GM08714 (cell line): ENCODE measurements around the gene ABCC6.
"Not testable (repeated sequence)": the region's sequence is repeated elsewhere in the genome, so short reads cannot be mapped to it uniquely, and the experiment has no call there.

Source experiments
- H3K4me3 ChIP-seq: fragments of 200-500 bp; sonication (Bioruptor generic); 2 replicates; pipeline ENCODE4 v1.5.1; 2014; ENCODE audit warnings: mild to moderate bottlenecking, low read length, inconsistent platforms

ABCC6 gene

GRCh38 chr16:16223662-16224241, 458 bp upstream of the ABCC6 start:
- not testable (repeated sequence) for H3K4me3 ChIP-seq

- not testable (repeated sequence) for H3K4me3 ChIP-seq
Observed at GRCh38 chr16:16221382-16221781, 1.9 kb downstream of the ABCC6 start.

DNA sequence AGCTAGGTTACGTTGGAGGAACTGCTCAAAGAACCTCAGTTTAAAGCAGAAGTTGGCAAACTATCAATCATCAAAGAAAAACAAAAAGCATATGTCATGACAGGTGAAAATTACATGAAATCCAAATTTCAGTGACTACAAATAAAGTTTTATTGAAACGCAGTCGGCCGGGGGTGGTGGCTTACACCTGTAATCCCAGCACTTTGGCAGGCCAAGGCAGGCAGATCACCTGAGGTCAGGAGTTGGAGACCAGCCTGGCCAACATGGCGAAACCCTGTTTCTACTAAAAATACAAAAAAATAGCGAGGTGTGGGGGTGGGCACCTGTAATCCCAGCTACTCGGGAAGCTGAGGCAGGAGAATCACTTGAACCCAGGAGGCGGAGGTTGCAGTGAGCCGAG, 2.8 kb downstream of the ABCC6 start:
- not testable (repeated sequence) for H3K4me3 ChIP-seq

GRCh38 chr16:16218787-16219186, 4.5 kb downstream of the ABCC6 start:
- not testable (repeated sequence) for H3K4me3 ChIP-seq

- not testable (repeated sequence) for H3K4me3 ChIP-seq
Observed at GRCh38 chr16:16218349-16218748, 4.9 kb downstream of the ABCC6 start.

- not testable (repeated sequence) for H3K4me3 ChIP-seq
Observed at GRCh38 chr16:16213863-16214293, 9.4 kb downstream of the ABCC6 start.

DNA sequence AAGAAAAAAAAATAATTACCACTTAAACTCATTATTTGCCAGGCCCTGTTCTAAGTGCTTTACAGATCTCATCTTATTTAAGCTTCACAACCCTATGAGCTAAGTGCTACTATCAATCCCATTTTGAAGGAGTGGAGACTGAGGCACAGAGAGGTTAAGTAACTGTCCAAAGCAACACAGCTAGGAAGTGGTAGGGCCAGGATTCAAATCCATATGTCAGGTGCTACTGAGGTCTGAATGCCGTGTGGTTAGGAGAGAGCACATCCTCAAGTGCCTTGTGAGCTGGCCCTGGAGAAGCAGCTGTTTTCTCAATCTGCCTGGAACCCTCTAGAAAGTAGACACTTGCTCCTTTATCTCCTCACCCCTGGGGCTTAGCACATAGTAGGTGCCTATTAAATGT, 11.9 kb downstream of the ABCC6 start:
- H3K4me3 ChIP-seq = not testable (repeated sequence)

DNA sequence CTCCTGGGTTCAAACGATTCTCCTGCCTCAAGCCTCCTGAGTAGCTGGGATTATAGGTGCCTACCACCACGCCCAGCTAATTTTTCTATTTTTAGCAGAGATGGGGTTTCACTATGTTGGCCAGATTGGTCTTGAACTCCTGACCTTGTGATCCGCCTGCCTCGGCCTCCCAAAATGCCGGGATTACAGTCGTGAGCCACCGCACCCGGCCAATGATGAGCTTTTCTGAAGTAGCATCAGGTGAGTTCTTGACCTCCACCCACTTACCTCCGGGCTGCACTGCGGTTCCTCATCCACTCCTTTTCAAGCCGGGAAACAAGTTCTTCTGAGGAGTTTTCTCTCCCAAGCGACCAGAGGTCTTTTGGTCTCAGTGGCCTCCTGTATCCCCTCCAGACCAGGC, 14.8 kb downstream of the ABCC6 start:
- H3K4me3 ChIP-seq = not testable (repeated sequence)

GRCh38 chr16:16207787-16208334, 15.4 kb downstream of the ABCC6 start:
- H3K4me3 ChIP-seq = not testable (repeated sequence)

- not testable (repeated sequence) for H3K4me3 ChIP-seq
Observed at GRCh38 chr16:16207097-16207786, 16.1 kb downstream of the ABCC6 start.

GRCh38 chr16:16205864-16206263, 17.4 kb downstream of the ABCC6 start:
- H3K4me3 ChIP-seq = not testable (repeated sequence)

DNA sequence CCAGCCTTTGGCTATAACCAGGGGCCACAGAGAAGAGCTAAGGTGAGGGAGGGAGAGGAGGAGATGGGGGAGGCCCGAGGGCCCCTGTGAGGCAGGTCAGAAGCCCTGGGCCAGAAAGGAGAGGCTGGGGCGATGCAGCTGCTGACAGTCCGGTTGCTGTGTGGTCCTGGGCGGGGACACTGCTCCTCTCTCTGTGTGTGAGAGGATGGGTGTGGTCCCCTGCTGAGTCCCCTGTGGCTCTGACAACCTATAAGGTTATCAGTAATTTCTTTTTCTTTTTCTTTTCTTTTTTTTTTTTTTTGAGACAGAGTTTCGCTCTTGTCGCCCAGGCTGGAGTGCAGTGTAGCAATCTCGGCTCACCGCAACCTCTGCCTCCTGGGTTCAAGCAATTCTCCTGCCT, 18.7 kb downstream of the ABCC6 start:
- not testable (repeated sequence) for H3K4me3 ChIP-seq

GRCh38 chr16:16203494-16203893, 19.8 kb downstream of the ABCC6 start:
- H3K4me3 ChIP-seq = not testable (repeated sequence)

GRCh38 chr16:16202400-16203143, 20.7 kb downstream of the ABCC6 start:
- H3K4me3 ChIP-seq = not testable (repeated sequence)

DNA sequence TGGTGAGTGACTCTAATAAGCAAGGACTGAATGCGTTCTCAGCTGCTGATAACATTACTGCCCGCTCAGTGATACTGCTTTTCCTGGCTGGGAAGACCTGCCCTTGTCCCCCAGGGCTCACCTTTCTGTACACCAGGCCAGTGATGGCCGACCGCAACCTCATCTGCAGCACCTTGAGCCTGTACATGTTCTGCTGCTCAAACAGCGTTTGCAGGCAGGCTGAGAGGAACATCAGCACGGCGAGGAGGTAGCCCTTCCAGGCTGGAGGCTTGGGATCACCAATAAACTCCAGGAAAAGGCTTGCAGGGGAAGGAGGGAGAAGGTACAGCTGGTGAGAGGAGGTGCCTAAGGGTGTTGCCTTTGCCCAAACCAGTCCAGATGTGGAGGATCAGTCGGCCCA, 21.4 kb downstream of the ABCC6 start:
- H3K4me3 ChIP-seq = not testable (repeated sequence)

GRCh38 chr16:16200391-16200790, 22.9 kb downstream of the ABCC6 start:
- not testable (repeated sequence) for H3K4me3 ChIP-seq

DNA sequence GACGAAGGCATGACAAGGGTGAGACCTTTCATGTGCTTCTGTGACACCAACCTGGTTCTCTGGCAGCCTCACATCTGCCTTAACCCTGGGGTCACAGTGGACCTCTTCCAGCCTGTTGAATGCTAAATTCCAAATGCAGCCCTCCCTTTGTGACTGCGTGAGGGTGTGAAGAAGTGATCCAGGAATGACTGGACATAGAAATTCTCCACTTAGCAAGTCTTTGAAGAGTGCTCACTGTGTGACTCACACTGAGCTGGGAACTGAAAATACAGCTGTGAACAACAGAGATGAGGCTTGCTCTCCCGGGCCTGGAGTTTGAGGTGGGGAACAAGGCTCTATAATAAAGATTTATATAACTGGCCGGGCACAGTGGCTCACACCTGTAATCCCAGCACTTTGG, 23.9 kb downstream of the ABCC6 start:
- H3K4me3 ChIP-seq = not testable (repeated sequence)
